ENCODE data around the gene TOLLIP.
A peak's percentile ranks its signal among the peaks of the same experiment; 100 is the strongest.
"Not testable (repeated sequence)": the region's sequence is repeated elsewhere in the genome, so short reads cannot be mapped to it uniquely, and the experiment has no call there.

TOLLIP gene

DNA sequence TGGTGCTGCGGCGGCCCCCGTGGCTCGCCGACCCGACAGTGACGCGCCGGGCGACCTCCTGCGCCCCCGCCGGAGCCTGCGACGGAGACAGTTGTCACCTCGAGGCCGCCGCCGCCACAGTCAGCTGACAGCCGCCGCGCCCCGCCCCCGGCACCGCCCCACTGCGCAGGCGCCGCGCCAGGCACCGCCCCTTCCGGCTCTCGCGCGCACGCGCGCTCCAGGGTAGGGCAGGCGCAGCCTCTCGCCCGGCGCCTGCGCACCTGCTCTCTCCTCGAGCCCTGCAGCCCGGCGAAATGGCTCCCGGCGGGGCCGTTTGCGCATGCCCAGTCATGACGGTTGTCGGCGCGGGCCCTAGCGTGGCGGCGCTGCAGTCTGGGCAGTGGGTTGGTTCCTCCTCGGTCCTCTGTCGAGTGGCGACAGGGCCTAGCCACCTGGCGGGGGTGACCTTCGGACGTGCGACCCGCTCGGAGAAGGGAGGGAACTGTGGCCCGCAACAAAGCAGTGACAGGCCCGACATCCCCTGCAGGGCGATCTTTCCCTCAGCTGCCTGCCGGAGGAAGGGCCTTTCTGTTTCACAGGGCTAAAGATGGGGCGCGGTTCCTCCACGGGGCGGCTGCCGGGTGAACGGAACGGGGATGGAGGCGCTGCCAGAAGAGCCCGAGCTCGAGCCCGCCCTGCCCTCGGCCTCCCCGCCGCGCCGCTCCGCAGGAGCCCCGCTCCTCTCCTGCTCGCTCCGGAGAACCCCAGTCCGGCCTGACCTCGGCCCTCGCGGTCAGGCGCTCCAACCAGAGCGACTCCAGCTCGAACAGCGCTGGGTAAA, at the start of gene TOLLIP:
TOLLIP (minus strand) TSS at position 135 of the 820 bp plus-strand sequence; CDS start at position 1, 134 bp downstream.
- DNase-seq, result peak; percentile 84

DNA sequence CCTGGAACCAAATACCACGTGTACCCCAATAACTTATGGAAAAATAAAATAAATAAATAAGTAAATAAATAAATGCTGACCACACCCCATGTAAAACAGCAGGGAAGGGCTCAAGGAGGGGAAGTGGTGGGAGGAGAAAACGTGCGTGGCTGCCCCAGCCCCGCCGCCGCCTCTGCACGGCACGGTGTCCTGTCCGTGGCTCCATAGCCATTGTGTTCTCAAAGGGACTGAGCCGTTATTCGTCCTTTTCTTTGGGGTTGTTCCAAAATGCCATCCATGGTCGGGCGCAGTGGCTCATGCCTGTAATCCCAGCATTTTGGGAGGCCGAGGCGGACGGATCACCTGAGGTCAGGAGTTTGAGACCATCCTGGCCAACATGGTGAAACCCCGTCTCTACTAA, 49.5 kb upstream of the TOLLIP start:
- not testable (repeated sequence) for DNase-seq

DNA sequence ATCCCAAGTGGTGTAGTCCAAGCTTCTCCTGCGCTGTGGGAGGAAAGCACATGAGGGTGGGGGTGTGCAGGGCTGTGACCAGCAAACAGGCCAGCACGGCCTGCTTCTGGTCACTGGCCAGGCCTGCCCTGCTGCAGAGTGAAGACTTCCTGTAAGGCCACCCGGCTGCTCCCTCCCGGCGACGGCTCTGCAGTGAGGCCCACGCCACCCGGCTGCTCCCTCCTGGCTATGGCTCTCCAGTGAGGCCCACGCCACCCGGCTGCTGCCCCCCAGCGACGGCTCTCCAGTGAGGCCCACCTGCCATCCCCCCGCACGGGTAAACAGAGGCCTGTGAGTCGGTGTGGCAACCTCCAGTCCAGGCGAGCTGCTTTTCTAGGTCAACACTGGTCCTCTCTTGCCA, 48.9 kb upstream of the TOLLIP start:
- DNase-seq, result no peak

DNA sequence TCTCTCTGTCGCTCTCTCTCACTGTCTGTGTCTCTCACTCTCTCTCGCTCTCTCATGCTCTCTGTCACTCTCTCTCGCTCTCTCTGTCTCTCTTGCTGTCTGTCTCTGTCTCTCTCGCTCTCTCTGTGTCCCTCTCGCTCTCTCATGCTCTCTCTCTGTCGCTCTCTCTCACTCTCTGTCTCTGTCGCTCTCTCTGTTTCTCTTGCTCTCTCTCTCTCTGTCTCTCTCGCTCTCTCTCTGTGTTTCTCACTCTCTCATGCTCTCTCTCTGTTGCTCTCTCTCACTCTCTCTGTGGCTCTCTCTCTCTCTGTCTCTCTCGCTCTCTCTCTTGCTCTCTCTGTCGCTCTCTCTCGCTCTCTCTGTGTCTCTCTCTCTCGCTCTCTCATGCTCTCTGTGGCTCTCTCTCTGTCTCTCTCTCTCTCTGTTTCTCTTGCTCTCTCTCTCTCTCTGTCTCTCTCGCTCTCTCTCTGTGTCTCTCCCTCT, 47.1 kb upstream of the TOLLIP start:
- DNase-seq, result no peak

DNA sequence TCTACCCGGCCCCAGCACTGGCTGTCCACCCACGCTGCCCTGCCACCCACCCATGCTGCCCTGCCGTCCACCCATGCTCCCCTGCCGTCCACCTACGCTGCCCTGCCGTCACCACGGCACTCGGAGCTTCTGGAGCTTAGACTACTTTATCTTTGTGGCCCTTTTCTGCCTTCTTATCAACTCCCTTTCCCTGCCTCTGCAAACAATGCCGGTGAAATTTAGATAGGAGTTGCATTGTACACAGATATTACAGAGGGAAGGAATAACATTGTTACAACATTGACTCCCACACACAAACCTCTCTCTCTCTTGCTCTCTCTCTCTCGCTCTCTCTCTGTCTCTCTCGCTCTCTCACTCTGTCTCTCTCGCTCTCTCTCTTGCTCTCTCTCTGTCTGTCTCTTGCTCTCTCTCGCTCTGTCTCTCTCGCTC, 46.6 kb upstream of the TOLLIP start:
- no peak for DNase-seq

DNA sequence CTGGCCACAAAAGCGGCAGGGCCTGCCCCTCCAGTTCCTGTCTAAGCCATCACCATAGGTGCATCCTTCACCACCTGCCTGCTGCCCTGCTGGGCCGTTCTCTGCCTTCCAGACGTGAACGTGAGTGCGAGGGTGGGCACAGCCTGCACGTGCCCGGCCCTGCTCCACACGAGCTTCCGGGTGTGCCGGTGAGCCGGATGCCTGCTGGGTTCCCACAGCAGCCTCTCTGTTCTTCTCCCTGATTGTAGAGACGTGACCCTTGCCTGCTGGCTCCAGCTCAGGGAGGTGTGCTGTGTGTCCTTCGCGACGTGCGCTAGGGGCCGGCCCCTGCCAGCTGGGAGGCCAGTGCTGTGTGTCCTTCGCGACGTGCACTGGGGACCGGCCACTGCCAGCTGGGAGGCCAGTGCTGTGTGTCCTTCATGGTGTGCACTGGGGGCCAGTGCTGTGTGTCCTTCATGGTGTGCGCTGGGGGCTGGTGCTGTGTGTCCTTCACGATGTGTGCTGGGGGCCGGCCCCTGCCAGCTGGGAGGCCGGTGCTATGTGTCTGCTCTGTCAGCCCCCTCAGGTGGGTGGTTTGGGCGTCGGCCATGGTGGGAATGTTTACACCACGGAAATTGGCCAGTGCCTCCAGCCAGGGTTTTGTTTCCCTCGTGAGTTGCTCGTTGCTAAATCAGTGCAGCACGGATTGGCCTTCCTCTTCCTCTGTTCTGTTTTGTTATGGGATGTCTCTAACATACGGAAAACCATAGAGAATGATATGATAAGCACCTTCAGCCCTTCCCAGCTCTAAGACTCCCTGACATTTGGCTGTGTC, 44.9 kb upstream of the TOLLIP start:
- no peak for DNase-seq

DNA sequence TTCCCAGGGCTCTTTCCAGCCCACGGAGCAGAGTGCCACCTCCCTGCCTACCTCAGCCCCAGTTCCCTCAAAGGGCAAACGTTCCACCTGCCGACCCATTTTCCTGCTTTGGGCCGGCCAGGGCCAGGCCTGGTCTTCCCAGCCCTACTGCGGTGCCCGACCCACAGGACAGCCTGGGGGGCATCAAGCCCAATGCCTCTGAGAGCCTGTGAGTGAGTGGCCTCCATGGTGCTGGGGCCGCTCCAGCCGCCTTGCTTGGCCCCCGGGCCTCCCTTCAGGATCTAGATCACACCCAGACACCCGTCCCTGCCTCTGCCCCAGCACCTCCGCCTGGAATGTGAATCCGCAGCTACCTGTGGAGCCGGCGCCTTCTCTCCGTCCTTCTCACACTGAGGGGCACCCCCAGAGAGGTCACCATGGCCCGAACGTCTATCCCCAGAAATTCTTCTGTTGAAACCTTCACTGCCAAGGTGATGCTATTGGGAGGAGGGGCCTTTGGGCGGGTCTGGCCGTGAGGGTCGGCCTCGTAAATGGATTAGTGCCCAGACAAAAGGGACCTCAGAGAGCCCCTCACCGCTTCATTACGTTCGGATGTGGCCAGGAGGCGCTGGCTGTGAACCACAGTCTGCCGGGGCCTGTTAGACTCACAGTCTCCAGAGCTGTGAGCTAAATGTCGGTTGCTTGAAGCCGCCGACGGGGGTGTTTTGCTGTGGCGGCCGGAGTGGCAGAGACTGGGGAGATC, 44.1 kb upstream of the TOLLIP start:
- DNase-seq, result no peak

DNA sequence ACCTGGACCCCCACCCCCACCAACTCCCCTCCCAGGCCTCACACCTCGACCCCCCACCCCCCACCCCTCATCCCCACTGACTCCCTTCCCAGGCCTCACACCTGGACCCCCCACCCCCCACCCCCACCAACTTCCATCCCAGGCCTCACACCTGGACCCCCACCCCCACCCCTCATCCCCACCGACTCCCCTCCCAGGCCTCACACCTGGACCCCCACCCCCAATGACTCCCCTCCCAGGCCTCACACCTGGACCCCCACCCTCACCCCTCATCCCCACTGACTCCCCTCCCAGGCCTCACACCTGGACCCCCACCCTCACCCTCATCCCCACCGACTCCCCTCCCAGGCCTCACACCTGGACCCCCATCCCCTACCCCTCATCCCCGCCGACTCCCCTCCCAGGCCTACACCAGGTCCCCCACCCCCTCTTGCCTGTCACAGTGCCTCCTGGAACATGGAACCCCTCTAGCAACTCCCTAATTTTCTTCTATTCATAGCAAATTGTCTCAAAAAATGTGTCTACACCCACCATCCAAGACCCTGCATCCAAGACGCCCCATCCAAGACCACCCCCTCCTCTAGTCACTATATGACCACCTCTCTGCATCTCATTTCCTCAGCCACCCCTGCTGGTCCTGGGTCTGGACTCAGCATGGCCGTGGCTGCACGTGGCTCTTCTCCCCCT, 43.4 kb upstream of the TOLLIP start:
- no peak for DNase-seq

DNA sequence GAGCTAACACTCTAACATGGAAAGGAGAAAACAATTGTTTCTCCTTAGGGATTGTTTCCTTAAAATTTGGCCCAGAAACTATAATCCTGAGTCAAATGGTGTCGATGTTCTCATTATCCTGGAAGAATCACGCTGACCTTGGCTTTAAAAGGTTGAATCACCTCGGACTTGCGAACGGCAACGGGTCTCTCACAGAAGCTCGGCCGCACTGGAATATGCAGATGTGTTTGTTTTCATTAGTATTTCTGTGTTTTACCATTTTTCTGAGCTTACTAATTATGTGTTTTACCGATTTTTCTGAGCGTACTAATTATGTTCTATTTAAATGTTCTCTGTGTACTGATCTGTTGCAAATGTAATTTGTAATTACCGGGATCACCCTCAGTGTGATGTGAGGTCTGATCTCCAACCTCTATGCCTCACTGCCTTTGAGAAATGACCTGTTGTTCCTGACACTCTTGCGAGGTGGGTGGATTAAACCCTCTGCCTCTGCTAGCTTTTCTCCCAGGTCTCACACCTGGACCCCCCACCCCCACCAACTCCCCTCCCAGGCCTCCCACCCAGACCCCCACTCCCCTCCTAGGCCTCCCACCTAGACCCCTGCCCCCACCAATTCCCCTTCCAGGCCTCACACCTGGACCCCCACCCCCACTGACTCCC, 42.0 kb upstream of the TOLLIP start:
- no peak for DNase-seq

DNA sequence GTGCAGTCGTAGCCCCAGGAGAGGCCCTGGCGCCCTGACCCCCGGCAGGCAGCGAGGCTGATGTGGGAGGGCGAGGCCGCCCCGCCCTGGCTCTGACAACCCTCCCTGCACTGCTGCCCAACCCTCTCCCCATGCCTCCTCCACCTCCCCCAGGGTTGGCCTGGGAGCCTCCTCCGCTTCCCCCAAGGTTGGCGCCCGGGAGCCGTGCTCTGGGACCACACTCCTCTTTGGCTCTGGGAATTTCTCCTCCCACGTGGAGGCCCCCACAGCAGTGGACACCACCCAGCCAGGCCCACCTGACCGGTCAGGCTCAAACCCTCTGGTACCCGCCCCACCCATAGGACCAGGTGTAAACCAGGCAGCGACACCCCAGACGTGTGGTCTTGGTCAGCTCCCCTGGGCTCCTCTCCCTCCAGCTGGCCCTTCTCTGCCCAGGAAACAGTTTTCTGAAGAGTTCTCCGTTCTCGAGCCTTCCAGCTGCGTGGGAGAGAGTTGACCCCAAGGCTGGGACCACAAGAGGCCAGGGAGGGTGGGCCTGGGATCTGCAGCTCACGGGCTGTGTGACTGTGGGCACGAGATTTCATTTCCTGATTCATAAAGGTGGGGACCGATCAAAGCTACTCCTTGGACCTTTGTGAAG, 40.8 kb upstream of the TOLLIP start:
- DNase-seq, result no peak

DNA sequence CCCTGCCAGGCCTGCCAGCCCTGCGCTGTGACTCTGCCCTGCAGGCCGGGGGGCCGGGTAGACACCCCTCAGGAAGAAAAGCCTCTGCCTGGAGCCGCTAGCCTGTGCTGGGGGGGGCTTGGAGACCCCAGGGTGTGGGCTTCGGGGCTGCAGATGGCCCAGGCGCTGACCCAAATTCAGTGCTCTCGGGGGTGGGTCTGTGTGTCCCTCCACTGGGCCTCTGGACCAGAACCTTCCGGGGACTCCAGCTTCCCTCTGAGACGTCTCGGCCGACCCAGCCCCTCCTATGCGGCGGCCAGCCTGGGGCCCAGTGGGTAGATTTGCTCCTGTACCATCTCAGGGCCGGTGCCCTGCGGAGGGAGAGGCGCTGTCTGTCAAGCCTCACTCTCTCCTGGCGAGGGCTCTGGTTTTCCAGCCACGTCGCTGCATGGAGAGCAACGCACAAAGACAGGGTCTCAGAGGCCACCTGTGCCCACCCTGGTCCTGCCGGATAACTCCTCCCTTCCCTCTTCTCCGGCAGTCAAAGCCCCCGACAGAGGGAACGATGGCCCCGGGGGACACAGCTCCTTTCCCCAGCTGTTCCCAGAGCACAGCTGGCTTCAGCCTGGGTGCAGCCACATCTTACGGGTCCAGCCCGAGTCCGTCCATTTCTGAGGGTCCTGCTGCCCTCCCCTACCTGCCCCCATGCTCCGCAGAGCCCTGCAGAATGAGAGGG, 40.1 kb upstream of the TOLLIP start:
- no peak for DNase-seq

DNA sequence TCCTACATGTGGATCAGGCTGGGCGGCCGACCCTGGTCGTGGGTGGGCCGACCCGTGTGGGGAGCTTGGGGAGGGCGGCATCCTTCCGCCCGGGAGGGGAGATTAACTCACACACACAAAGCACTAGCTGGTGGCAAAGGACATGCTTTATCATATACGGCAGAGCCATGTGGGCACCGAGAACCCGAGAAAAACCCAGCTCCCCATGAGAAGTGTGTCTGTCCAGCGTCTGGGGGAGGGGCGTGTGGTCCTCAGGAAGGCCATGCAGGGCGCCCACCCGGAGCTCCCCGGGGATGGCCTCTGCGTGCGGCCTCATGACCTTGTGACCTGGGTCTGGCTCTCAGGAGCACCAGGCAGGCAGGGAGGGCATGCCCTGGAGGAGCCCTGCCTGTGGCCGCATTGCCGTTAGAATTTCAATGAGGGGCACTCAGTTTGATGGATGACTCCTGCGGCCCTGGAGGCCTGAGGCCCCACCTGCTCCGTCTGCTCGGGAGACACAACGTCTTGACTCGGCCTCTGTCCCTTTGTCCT, 39.4 kb upstream of the TOLLIP start:
- DNase-seq, result no peak

DNA sequence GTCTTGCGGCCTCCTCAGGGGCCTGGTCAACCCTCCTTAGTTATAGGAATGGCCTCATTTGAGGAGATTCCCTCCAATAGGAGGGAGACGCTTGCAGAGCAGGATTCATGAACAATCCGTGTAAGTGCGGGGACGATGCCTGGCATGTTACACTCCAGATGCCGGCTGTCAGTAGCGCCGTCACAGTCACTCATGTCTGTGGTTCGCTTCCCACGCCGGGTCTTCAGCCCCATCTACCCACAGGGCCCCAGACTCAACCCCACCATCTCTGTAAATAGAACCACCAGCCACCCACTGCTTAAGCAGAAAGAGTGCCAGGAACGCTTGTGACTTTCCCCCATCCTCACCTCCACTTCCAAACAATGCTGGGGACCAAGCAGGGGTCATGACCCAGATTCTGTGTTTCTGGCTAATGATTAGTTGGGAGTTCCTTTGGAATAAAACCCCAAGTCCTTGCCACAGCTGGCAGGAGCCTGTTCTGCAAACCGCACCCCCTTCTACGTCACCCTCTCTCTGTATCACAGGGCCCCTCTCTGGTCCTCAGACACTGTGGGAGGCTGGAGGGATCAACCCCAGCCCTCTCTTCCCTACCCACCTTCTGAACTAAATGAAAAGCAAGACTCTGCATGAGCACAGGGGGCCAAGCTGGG, 38.8 kb upstream of the TOLLIP start:
- no peak for DNase-seq

DNA sequence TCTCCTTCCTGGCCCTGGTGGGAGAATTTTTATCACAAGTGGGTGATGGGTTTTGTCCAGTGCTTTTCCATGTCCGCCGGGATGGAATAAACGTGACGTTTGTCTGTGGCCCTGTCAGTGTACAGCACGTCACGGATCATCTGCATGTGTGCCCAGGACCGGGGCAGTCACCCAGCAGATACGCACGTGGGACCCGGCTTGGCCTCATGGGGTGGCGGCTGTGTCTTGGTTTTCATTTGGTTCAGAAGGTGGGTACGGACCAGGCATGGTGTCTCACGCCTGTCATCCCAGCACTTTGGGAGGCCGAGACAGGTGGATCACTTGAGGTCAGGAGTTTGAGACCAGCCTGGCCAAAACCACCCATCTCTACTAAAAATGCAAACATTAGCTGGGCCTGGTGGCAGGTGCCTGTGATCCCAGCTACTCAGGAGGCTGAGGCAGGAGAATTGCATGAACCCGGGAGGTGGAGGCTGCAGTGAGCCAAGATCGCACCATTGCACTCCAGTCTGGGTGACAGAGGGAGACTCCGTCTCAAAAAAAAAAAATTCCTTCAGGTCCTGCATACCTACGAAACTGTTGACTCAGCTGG, 38.1 kb upstream of the TOLLIP start:
- not testable (repeated sequence) for DNase-seq

DNA sequence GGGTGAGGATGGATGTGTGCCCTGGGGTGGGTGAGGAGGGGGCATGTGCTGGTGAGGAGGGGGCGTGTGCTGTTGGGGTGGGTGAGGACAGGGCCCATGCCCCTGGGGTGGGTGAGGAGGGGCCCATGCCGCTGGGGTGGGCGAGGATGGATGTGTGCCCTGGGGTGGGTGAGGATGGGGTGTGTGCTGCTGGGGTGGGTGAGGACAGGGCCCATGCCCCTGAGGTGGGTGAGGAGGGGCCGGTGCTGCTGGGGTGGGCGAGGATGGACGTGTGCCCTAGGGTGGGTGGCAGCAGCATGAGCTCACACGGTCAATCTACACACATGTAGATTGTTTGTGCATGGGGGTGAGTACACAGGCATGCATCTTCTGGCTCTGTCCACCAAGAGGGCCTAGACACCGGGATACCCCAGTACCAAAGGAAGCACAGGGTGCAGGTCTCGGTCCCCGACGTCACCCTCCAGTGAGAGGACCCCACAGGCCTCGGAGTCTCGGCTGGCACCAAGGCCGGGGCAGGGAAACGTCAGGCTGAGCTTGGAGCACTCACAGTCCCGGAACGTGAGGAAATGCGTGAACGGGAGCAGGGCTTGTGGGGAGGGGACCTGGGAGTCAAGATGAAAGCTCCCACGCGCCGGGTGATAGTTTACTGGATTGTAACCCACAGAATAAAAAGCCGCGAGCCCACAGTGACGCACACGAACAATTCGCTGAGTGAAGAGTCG, 37.4 kb upstream of the TOLLIP start:
- DNase-seq, result no peak

DNA sequence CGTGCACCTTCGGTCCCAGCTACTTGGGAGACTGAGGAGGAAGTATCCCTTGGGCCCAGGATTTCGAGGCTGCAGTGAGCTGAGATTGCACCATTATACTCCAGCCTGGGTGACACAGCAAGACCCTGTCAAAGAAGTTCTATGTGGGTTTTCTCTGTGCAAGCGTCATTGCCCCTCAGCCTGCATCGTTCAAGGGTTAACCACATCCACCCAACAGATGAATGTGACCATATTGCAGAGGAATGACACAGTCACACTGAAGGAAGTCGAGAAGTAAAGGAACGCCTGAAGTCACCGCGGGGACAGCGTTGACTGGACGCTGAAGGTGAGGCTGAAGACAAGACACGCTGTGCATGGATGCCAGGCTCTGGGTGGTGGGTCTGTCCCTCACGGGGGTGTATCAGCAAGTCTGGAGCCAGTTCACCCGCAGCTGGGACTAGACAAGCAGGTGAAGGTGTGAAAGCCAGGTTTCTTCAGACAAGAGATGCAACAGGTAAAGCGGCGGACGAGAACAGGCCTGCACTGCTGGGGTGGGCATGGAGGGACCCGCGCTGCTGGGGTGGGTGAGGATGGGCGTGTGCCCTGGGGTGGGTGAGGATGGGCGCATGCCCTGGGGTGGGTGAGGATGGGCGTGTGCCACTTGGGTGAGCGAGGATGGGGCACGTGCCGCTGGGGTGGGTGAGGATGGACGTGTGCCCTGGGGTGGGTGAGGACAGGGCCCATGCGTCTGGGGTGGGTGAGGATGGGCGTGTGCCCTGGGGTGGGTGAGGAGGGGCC, 36.5 kb upstream of the TOLLIP start:
- peak; percentile 81 for DNase-seq

DNA sequence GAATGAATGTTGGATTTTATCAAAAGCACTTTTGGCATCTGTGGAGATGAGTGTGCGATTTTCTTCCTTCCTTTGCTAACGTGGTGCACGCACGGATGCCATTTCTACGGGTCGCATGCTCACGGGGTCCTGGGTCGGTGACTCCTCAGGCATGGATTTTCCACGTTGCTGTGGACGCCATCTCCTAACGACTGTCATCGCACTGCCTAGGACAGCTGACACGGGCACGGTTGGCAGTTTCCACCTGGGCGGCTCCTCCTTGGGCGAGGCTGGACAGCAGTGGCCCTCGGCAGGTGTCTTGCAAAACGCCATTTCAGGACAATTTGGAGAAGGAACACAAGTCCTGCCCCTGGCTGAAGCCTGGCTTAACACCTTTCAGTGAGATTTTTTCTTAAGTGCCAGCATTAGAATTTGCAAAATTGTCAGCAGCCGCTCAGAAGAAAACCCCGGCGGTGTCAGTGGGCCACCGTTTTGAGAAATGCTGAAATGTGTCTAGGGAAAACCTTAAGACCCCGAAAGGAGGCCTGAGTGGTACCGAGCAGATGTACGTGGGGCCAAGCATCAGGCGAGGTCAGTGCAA, 34.7 kb upstream of the TOLLIP start:
- no peak for DNase-seq

Measured in MV-4-11 (cell line).